GM12801 (cell line): Measurements from ENCODE around the gene DLG5.

Source experiments
- TF ChIP-seq, protein P1 (sequence below): IDR thresholded peaks from one replicate; pipeline ENCODE4 v1.5.1; 2011; ENCODE audit warnings: control low read depth; ENCODE audit not compliant: insufficient read length; ENCODE audit errors: extremely low read depth

DLG5 gene

GRCh38 chr10:77792155-77792554 lies 134.4 kb downstream of the DLG5 start:
- TF ChIP-seq, protein P1, sequence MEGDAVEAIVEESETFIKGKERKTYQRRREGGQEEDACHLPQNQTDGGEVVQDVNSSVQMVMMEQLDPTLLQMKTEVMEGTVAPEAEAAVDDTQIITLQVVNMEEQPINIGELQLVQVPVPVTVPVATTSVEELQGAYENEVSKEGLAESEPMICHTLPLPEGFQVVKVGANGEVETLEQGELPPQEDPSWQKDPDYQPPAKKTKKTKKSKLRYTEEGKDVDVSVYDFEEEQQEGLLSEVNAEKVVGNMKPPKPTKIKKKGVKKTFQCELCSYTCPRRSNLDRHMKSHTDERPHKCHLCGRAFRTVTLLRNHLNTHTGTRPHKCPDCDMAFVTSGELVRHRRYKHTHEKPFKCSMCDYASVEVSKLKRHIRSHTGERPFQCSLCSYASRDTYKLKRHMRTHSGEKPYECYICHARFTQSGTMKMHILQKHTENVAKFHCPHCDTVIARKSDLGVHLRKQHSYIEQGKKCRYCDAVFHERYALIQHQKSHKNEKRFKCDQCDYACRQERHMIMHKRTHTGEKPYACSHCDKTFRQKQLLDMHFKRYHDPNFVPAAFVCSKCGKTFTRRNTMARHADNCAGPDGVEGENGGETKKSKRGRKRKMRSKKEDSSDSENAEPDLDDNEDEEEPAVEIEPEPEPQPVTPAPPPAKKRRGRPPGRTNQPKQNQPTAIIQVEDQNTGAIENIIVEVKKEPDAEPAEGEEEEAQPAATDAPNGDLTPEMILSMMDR = no peak

GRCh38 chr10:77791506-77791905 lies 135.0 kb downstream of the DLG5 start:
- TF ChIP-seq, protein P1 = no peak

GRCh38 chr10:77789861-77790260 lies 136.7 kb downstream of the DLG5 start:
- TF ChIP-seq, protein P1 = no peak

DNA sequence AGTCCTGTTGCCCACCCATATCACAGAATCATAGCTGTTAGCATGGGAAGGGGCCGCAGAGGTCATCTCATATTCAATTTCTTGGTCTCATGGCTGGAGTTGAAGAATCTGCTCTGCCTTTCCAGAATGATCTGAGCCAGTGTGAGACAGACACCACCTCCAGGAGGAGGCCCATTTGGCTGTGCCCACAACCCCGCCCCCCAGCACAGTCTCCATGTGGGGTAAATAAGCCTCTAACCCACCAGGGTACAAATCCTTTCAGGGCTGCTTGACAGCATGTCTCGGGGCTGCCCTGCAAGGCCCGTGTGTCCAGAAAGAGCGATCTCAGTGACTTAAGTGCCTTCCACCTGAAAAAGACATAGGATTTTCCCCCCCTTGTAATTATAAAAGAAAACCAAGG lies 137.5 kb downstream of the DLG5 start:
- TF ChIP-seq, protein P1 = no peak

GRCh38 chr10:77788496-77789010 lies 138.0 kb downstream of the DLG5 start:
- TF ChIP-seq, protein P1 = no peak

GRCh38 chr10:77787440-77787839 lies 139.1 kb downstream of the DLG5 start:
- TF ChIP-seq, protein P1 = no peak

- TF ChIP-seq, protein P1 = no peak
Observed at GRCh38 chr10:77784856-77785255, 141.7 kb downstream of the DLG5 start.
